Kasumi-1 (cell line): ENCODE results near the gene C1QTNF5.

Experiments
- DNase-seq, 2 experiments: peaks; one replicate each; lab custom pipeline; 2025; lab: John Stamatoyannopoulos, UW

Gene C1QTNF5

GRCh38 chr11:119337581-119338317, 2.9 kb downstream of the C1QTNF5 start:
- DNase-seq = peak in 1 of 2 experiments; percentile 17

- DNase-seq = no peak
Observed at GRCh38 chr11:119336744-119337469, 3.8 kb downstream of the C1QTNF5 start.

GRCh38 chr11:119335655-119336543, 4.8 kb downstream of the C1QTNF5 start:
- DNase-seq = no peak

GRCh38 chr11:119335091-119335654, 5.5 kb downstream of the C1QTNF5 start:
- no peak for DNase-seq

- peak; percentile 98 to 99 for DNase-seq
Observed at GRCh38 chr11:119334174-119334930, 6.3 kb downstream of the C1QTNF5 start, which contains the start of gene RNF26. RNF26 (plus strand) TSS chr11:119334527; CDS start chr11:119335123, 596 bp downstream.

GRCh38 chr11:119332111-119332765, 8.4 kb downstream of the C1QTNF5 start:
- DNase-seq = no peak

GRCh38 chr11:119330237-119330636, 10.4 kb downstream of the C1QTNF5 start:
- DNase-seq = no peak

- no peak for DNase-seq
Observed at GRCh38 chr11:119329320-119329719, 11.4 kb downstream of the C1QTNF5 start.

GRCh38 chr11:119324189-119324588, 16.5 kb downstream of the C1QTNF5 start:
- no peak for DNase-seq

- DNase-seq = peak; percentile 63 to 76
Observed at GRCh38 chr11:119323532-119324033, 17.1 kb downstream of the C1QTNF5 start.

GRCh38 chr11:119322921-119323531, 17.7 kb downstream of the C1QTNF5 start:
- DNase-seq = no peak

- DNase-seq = peak in 1 of 2 experiments; percentile 11
Observed at GRCh38 chr11:119322360-119322739, 18.3 kb downstream of the C1QTNF5 start.

- DNase-seq = peak; percentile 30 to 37
Observed at GRCh38 chr11:119320776-119321524, 19.7 kb downstream of the C1QTNF5 start.

GRCh38 chr11:119320240-119320775, 20.4 kb downstream of the C1QTNF5 start:
- DNase-seq = no peak

GRCh38 chr11:119319700-119320239, 20.9 kb downstream of the C1QTNF5 start:
- DNase-seq = no peak

- DNase-seq = no peak
Observed at GRCh38 chr11:119319136-119319699, 21.5 kb downstream of the C1QTNF5 start.

GRCh38 chr11:119318240-119319135, 22.2 kb downstream of the C1QTNF5 start:
- no peak for DNase-seq
